ENCODE results near the gene TCEAL7.
"Not testable (repeated sequence)": the region's sequence is repeated elsewhere in the genome, so short reads cannot be mapped to it uniquely, and the experiment has no call there.

TCEAL7 gene

DNA sequence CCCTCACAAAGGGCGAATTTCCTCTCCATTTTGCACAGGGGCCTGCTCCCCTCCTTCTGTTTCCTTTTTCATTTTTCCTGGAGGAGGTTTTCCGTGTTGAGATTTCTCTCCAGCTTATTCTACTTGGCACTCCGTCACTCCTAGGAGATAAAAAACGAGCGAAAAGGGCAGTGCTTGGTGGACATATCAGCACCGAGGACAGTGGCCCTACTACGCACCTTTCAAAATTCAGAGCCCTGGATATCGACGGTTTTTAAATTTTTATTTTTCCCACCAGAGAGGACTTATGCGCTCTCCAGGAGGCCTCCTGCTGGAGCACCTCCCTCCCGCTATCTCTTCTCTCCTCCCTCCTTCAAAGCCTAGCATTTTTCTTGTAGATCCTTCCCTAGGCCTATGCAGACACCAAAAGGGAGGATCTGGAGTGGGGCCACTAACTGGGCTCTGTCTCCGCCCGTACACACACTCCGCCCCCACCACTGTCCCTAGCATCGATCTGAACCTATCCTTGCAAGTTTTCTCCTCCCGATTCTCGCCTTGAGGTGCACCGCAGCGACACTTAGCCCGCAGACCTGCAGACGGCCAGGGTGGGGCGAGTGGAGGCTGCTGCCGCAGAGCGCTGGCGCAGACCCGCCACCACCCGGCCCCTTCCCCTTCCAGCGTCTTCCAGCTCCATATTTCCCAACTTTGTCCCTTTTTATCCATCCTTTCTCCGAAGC is 17.8 kb downstream of the TCEAL7 start:
- no peak overlapping the region for H3K4me3 ChIP-seq (ENCODE audit: low read depth, low read length)
- H3K27ac ChIP-seq: no peak overlapping the region
- no peaks in the 10 kb centered on the region for H3K36me3 ChIP-seq (replicated peaks)
- TF ChIP-seq, protein P1, sequence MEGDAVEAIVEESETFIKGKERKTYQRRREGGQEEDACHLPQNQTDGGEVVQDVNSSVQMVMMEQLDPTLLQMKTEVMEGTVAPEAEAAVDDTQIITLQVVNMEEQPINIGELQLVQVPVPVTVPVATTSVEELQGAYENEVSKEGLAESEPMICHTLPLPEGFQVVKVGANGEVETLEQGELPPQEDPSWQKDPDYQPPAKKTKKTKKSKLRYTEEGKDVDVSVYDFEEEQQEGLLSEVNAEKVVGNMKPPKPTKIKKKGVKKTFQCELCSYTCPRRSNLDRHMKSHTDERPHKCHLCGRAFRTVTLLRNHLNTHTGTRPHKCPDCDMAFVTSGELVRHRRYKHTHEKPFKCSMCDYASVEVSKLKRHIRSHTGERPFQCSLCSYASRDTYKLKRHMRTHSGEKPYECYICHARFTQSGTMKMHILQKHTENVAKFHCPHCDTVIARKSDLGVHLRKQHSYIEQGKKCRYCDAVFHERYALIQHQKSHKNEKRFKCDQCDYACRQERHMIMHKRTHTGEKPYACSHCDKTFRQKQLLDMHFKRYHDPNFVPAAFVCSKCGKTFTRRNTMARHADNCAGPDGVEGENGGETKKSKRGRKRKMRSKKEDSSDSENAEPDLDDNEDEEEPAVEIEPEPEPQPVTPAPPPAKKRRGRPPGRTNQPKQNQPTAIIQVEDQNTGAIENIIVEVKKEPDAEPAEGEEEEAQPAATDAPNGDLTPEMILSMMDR (IDR thresholded peaks at IDR 0.05; ENCODE audit: low read depth, low read length, missing control alignments): no peak
- no peak for DNase-seq
- in situ Hi-C loops (cut with HindIII; ENCODE audit: low pct_ligation_motif_present, low sequenced_read_pairs): no loop called here
- no peaks in the 10 kb centered on the region for H3K27me3 ChIP-seq (replicated peaks)

DNA sequence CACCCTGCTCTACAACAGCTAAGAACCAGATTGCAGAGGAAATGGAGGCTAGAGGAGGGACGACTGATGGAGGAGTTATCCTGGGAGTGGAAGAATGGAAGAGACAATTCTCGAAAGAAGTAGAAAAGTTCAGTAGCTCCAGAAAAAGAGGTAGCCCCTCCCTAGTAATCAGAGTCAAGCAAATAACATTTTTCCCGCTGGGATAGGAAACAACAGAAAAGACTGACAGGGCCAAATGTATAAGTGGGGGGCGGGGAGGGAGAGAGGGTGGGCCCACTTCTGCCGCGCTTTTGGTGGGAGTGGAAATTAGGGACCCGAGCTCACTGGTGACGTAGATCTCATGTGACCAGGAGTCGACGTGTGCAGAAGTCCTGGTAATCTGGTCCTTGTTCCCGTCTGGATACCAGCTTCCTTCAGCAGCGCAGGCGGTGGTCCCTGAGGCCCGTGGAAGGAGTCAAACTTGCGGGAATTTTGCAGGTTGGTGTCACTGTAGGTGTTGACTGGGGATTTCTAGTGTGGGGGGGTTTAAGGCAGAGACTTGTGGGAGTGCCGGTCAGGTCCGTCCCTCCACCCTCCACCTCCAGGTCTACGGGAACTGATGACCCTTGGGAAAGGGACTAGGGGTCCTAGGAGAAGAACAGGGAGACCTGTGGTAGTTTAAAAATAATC is 26.2 kb downstream of the TCEAL7 start, which contains the start of gene TCEAL9:
TCEAL9 (plus strand) TSS at position 377 of the 669 bp plus-strand sequence. CDS start 1,179 bp downstream, outside the sequence.
- no peaks in the 10 kb centered on the region for H3K27me3 ChIP-seq (replicated peaks)
- peak within 1 kb of the TSS; percentile 69 for H3K4me3 ChIP-seq (ENCODE audit: low read depth, low read length)
- H3K27ac ChIP-seq: peak within 1 kb of the TSS; percentile 93
- TF ChIP-seq, protein P1 (IDR thresholded peaks at IDR 0.05; ENCODE audit: low read depth, low read length, missing control alignments): no peak
- in situ Hi-C loops (cut with HindIII; ENCODE audit: low pct_ligation_motif_present, low sequenced_read_pairs): no loop called here
- DNase-seq: peak; percentile 65
- no peaks in the 10 kb centered on the region for H3K36me3 ChIP-seq (replicated peaks)

DNA sequence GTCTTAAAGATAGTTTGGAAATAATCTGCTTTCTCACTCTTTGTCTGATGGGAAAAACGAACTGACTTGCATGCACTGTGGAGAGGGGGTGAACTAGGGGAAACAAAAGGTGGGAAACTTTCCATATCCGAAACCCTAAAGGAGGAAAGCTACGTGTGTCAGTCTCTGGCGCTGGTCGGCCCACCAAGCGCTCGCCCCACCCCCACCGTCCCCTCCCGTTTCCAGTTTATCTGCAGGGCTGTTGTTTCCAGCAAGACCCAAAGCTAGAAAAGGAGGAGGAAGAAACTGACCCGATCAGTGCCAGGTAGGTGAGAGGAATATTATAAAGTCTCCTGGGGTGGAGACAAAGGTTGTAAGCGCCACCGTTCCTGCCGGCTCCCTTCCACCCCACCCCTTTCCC is 26.8 kb downstream of the TCEAL7 start:
- TF ChIP-seq, protein P1 (IDR thresholded peaks at IDR 0.05; ENCODE audit: low read depth, low read length, missing control alignments): no peak
- Histone ChIP-seq H3K27ac (peak overlapping the region; percentile 93), H3K27me3 (replicated peaks) (no peaks in the 10 kb centered on the region), H3K4me3 (ENCODE audit: low read depth, low read length) (peak overlapping the region; percentile 69), H3K36me3 (replicated peaks) (no peaks in the 10 kb centered on the region)
- DNase-seq: no peak
- in situ Hi-C loops (cut with HindIII; ENCODE audit: low pct_ligation_motif_present, low sequenced_read_pairs): no loop called here

DNA sequence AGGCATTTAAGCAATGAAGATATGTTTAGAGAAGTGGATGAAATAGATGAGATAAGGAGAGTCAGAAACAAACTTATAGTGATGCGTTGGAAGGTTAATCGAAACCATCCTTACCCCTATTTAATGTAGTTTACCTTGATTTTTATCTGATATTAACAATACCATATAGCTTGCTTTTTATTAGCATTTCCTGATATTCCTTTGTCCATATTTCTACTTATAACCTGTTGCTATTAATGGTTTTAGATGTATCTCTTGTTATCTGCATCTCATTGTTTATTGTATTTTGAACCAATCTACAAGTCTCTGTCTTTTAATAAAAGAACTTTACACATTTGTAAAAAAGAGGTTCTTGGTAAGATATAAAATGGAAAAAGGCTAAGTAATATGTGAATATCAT is 27.8 kb downstream of the TCEAL7 start:
- Histone ChIP-seq H3K27me3 (replicated peaks) (no peaks in the 10 kb centered on the region), H3K36me3 (replicated peaks) (no peaks in the 10 kb centered on the region), H3K27ac (no peak overlapping the region), H3K4me3 (ENCODE audit: low read depth, low read length) (peak overlapping the region; percentile 69)
- in situ Hi-C loops (cut with HindIII; ENCODE audit: low pct_ligation_motif_present, low sequenced_read_pairs): no loop called here
- DNase-seq: no peak
- TF ChIP-seq, protein P1 (IDR thresholded peaks at IDR 0.05; ENCODE audit: low read depth, low read length, missing control alignments): no peak

DNA sequence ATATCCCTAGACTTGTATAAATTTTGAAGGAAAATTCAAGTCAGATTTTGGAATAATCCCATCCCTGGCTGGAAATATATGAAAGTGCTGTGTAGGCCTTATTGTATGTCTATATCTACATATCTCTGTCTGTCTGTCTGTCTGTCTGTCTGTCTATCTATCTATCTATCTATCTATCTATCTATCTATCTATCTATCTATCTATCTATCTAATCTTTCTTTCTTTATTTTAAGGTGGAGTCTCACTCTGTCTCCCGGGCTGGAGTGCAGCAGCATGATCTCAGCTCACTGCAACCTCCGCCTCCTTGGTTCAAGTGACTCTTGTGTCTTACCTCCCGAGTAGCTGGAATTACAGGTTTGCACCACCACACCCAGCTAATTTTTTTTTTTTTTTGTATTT is 29.6 kb downstream of the TCEAL7 start:
- in situ Hi-C loops (cut with HindIII; ENCODE audit: low pct_ligation_motif_present, low sequenced_read_pairs); H3K4me3 ChIP-seq (ENCODE audit: low read depth, low read length); DNase-seq; H3K27ac ChIP-seq; H3K27me3 ChIP-seq (replicated peaks); H3K36me3 ChIP-seq (replicated peaks): not testable (repeated sequence)

DNA sequence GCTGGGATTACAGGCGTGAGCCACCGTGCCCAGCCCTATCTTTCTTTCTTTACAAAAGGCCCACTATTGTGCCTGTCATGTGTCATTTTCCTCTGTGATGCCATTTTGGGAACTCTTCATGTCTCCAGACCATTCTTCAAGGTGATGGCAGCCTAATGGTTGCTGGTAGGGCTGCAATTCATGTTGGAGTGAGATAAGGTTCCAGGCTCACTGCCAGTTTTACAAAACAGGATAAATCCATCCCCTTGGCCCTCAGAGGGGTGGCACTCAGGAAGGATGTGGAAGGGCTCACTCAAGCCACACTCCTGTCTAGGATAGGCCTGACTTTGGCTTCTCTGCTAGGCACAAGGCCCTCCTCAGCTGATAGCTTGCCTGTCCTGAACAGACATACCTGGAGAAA is 30.1 kb downstream of the TCEAL7 start:
- DNase-seq: no peak
- Histone ChIP-seq H3K36me3 (replicated peaks) (no peaks in the 10 kb centered on the region), H3K27ac (no peak overlapping the region), H3K27me3 (replicated peaks) (no peaks in the 10 kb centered on the region), H3K4me3 (ENCODE audit: low read depth, low read length) (no peak overlapping the region)
- TF ChIP-seq, protein P1 (IDR thresholded peaks at IDR 0.05; ENCODE audit: low read depth, low read length, missing control alignments): no peak
- in situ Hi-C loops (cut with HindIII; ENCODE audit: low pct_ligation_motif_present, low sequenced_read_pairs): no loop called here
